NCI-H345 (cell line): ENCODE data around the gene PTTG1IP.

ENCODE experiments used
- DNase-seq: peaks from one replicate; lab custom pipeline; 2025; lab: John Stamatoyannopoulos, UW

Gene PTTG1IP

GRCh38 chr21:44895859-44896258 is 22.4 kb upstream of the PTTG1IP start:
- no peak for DNase-seq

DNA sequence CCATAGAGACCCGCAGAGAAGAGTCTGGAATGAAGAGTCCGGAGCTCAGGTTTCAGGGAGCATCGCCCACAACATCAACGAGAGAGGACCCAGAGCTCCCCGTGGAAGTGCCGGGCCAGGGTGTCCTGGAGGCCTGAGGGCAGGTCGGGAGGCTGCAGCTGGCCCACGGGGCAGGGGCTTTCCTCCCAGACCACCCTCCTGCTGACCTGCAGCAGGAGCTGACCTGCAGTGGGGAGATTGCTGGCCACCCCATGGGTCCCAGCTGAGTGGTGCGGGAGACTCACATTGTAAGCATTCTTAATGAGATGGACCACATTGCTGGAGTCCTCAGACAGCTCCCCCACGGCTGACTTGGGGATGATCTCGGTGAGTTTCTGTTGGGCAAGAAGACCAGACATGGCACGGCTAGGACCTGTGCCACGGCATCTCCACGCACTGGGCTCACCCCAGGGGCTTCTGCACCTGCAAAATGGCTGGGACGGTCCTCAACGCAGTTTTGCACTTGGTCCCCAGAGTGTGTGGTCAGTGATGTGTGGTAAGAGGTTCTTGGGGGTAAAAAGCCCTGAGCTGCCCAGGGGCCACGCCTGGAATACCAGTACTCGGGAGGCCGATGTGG is 21.3 kb upstream of the PTTG1IP start:
- DNase-seq, result no peak

DNA sequence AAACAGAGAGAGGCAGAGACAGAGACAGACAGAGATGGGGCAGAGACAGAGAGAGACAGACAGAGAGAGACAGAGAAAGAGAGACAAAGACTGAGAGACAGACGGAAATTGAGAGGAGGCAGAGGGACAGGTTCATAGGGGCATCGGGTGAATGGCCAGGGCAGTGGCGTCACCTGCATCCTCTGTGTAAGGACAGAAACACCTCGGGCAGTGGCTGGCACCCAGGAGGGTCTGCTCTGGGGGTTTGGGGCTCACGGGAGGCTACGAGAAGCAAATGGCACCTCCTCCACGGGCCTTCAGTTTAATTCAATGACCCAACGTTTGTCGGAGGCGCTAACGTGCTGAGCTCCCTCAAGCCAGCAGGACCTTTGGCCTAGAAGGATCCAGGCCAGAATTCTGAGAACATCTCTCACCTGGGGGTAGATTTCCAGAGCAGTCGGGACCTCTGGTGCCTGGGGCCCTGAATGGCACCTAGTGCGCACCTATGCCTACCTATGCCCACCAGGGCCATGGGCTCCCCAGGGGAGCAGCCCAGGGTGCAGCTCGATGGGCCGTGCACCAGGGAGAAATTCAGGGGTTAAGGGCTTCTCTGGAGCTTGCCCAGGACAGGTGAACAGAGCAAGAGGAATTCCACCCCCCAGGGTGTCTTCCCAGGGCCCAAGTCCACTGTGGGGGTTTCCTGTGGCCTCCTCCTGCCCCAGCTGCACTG is 20.6 kb upstream of the PTTG1IP start:
- DNase-seq, result no peak

DNA sequence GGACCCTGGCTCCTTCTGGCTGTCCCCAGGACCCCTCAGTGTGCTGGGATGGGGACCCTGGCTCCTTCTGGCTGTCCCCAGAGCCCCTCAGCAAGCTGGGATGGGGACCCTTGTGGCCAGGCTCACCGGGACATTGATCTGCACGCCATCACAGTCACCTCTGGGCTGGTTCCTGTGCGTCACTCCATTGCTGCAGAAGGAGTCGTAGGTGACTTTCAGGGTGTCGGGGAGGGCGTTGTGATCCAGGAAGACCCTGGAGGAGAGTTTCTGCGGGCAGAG is 19.7 kb upstream of the PTTG1IP start:
- DNase-seq, result no peak

DNA sequence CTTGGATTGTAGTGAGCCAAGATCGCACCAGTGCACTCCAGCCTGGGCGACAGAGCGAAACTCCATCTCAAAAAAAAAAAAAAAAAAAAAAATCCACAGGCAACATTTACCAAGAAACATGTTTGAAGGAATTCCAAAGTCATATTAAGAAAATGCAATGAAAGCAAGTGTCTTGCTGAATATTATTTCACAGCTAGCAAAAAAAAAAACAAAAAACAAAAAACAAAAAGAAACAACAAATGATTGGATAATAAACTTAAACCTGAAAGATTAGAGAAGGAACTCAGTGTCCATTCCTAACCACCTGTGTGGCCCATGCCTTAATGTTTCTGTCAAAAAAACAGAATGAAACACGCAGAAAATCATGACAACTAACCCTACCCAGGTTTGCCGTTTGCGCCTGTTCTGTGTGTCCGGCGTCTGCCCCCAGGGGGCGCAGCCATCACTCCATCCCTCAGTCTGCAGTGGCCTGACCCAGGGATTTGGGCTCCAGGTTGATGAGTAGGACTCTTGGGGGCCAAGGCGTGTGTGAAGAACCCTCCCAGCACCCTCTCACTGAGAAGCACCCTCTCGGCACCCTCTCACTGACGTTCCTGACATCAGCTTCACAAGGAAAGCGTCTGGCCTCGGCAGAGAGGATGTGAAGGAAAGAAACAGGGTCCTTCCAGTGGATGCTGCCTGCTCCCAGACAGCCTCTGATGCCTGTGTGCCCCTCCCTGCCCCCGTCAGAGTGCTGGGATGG is 19.2 kb upstream of the PTTG1IP start:
- peak; percentile 60 for DNase-seq

DNA sequence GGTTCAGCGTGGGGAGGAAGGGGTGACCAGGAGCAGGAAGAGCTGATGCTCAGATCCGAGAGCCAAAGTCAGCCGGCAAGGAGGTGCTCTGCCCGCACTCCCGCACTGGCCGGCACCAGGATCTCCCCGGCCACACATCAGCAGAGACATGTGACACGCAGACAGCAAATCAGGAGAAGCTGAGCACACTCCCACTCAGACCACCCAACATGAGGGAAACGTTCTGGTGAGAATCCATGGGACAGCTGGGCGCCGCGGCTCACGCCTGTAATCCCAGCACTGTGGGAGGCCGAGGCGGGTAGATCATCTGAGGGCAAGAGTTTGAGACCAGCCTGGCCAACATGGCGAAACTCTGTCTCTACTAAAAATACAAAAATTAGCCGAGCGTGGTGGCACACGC is 18.6 kb upstream of the PTTG1IP start:
- DNase-seq, result no peak

DNA sequence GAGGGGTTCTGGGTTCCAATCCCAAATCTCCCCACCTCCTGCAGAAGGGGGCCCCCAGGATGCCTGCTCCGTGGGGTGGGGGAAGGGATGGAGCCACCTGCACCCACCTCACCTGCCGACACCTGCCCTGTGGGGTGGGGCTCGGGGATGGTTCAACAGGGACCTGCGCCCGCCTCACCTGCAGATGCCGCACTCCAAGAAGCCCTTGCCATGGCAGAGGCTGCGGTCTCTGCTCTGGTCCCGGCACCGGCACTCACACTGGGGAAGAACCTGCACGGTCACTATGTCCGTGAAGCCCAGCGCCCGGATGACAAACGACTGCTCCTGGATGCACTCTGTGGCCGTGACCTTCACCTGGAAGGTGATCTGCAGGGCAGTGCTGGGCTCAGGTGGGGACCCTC is 18.1 kb upstream of the PTTG1IP start:
- no peak for DNase-seq

DNA sequence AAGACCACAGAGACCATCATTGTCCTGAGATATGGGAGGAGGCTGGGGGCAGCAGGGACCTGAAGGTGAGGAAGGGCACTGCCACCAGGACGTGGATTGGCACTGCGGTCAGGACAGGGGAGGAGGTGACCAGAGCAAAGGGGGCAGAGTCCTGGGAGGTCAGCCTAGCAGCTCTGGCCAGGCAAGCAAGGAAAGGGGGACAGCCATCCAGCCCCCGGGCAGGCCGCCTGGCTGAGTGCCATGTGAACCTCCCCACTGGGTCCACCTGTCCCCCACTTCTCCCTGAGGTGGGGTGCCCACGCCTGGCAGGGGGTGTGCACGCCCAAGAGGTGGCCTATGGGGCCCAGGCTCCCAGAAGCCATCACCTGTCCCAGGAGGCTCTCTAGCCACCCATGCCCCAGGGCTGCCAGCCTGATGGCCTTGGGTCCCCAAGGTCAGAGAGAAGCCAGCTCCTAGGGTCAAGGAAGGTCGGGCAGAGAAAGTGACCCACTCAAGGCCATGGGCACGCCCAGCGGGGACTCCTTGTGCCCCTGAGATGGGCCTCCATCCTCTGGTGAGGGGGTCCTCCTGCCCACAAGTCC is 17.6 kb upstream of the PTTG1IP start:
- DNase-seq, result no peak

- DNase-seq, result no peak
Observed at GRCh38 chr21:44890338-44890931, 16.9 kb upstream of the PTTG1IP start.

- DNase-seq, result no peak
Observed at GRCh38 chr21:44889625-44890337, 16.3 kb upstream of the PTTG1IP start.

GRCh38 chr21:44888581-44889550 is 15.4 kb upstream of the PTTG1IP start:
- no peak for DNase-seq

- DNase-seq, result no peak
Observed at GRCh38 chr21:44887807-44888580, 14.5 kb upstream of the PTTG1IP start.

- DNase-seq, result no peak
Observed at GRCh38 chr21:44887126-44887806, 13.8 kb upstream of the PTTG1IP start.

DNA sequence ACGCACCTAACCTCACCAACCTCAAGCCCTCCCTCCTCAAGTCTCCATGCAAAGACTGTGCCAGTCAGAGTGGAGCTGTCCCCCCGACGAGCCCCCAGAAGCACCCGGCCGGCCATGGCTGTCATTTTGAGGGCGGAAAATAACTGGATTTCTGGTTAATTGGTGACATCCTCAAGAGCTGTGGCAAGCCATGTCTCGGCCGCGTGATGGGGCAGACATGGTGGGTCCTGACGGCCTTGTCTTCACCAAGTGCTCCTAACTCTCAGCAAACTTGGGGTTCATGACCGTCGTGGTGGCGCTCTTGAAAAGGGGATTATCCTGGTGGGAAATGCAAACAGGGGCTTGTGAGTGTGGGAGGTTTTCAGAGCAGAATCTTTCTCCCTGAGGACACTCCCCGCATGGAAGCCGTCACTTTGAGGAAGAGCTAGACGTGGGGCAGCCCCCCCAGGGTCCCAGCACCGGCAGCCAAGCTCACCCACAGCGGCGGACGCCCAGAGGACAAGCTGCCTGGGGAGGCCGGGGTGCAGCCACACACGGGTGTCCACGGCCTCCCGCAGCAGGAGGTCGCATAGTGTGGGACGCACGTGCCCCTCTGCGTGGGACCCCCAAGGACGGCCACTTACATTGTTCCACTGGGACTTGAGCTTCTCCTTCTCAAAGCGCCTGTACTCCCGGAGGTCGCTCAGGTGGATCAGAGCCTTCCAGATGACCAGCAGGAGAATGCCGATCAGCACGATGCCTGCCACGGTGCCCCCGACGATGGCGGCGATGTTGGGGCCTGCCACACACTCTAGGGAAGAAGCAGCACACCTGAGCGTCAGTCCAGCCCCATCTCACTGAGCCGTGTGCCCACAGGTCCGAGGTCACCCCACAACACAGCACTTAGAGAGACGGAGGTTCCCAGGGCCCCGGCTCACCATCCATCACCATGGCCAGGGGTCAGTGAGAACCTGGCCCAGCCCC is 12.9 kb upstream of the PTTG1IP start:
- no peak for DNase-seq

- DNase-seq, result no peak
Observed at GRCh38 chr21:44885615-44886014, 12.1 kb upstream of the PTTG1IP start.

- DNase-seq, result no peak
Observed at GRCh38 chr21:44884097-44884496, 10.6 kb upstream of the PTTG1IP start.

- DNase-seq, result no peak
Observed at GRCh38 chr21:44883250-44883649, 9.8 kb upstream of the PTTG1IP start.

- no peak for DNase-seq
Observed at GRCh38 chr21:44881198-44881872, 7.8 kb upstream of the PTTG1IP start.
